SIG-M5 (cell line): Measurements from ENCODE around the gene MIAT.

ENCODE experiments used
- DNase-seq: peaks from one replicate; lab custom pipeline; 2025; lab: John Stamatoyannopoulos, UW

MIAT gene

DNA sequence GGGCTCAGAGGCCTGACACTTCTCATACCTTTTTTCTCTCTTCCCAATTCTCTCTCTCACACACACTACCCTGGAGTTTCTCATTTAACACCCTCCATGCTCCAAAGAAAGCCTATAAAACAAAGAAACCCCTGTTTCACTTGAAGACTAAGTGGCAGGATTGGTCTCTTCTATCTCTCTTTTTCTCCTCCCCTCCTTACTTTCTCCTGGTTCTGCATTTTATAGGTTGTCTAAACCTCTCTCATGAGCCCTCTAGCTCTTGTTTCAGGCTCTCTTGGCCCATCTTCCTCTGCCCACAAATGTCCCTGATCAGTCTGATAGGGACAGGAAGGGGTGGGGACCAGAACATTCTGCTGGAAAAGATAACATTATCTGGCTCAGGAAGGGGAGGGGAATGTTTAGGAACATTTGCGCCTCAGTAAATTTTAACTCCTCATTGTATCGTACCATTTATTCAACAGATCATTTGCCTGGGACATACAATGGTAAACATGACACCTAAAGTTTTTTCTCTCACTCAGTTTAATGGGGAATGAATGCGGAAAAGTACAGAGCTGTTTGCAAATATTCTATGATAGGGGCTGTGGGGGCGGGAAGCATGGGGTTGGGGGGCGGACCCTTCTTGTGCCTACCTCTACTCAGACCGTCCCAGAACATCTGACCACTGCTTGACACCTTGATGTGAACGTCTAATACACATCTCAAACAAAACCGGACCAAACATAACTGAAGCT is 24.8 kb upstream of the MIAT start:
- no peak for DNase-seq

DNA sequence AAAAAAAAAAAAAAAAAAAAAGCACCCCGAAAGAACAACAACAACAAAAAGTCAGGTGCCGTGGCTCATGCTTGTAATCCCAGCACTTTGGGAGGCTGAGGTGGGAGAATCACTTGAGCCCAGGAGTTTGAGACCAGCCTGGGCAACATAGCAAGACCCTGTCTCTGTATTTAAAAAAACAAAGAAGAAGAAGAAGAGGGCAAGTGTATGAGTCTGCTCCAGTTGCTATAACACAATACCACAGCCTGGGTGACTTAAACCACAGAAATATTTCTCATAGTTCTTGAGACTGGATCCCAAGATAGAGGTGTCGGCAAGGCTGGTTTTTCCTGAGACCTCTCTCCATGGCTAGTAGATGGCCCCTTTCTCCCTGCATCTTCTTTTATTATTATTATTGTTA is 23.2 kb upstream of the MIAT start:
- no peak for DNase-seq

DNA sequence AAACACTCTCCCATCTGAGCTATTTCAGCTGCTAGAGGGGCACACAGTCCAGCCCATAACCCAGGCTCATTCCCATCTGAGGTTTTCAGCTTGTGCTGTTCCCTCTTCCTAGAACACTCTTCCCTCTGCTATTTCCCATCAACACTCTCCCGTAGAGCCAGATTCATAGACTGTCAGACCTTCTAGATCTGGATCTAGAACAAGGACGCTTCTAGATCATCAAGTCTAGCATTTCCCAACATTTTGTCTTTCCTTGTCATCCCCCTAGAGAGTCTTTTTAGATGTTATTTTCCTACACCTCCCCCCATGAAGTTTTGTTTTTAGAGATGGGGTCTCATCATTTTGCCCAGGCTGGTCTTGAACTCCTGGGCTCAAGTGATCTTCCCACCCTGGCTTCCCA is 22.3 kb upstream of the MIAT start:
- DNase-seq = no peak

DNA sequence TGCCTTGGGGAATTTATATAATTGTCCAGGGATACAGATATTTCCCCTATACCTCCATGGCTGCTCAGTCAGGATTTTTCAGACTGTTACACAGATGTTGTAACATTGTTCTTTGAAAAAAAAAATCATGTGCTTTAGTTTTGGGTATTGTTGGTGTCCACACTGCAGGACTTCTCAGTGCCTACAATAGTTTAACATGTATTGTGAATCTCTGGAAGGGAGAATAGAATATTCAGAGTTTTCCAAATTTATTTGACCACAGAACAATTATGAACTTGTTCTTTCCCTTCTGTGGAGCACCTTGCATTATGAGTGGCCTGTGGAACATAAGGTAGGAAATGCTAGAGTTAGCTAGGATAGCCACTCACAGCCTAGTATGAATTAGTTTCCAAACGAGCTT is 21.1 kb upstream of the MIAT start:
- no peak for DNase-seq

DNA sequence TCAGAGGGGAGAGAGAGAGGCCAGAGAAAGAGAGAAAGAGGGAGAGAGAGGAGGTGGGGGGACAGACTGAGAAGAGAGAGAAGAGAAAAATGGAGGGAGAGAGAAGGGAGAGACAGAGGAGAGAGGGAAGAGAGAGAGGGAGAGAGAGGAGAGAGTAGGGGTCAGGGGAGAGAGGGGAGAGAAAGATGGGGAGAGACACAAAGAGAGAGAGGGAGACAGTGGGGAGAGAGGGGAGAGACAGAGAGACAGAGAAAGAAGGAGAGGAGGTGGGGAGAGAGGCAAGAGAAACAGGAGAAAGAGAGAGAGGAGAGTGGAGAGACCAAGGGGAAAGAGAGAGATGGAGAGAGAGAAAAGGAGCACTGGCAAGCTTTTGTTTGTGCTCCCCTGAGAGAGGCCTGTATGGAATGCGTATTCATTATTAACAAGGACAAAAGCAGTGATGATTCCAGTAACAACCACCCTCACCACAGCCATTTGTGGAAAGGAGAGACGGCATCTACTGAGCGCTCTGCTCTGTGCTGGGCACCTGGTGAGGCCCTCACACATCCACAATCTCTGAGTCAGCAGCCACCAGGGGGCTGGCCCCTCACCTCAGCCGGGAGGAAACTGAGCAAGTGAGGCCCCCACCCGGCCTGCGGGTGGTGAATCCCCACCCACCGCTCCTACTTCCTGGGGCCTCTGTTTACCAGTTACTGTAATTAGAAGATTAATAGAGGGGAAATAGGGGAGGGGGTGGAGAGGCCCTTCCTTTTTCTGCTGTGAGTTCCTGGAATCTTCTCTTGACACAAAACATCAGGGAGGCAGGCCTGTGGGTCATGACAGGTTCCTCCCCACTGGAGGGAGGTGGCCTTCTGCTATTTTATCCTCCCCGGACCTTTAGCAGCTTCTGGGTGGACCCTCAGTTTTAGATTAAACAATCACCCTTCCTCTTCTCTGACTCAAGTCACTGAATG is 14.6 kb upstream of the MIAT start:
- no peak for DNase-seq

DNA sequence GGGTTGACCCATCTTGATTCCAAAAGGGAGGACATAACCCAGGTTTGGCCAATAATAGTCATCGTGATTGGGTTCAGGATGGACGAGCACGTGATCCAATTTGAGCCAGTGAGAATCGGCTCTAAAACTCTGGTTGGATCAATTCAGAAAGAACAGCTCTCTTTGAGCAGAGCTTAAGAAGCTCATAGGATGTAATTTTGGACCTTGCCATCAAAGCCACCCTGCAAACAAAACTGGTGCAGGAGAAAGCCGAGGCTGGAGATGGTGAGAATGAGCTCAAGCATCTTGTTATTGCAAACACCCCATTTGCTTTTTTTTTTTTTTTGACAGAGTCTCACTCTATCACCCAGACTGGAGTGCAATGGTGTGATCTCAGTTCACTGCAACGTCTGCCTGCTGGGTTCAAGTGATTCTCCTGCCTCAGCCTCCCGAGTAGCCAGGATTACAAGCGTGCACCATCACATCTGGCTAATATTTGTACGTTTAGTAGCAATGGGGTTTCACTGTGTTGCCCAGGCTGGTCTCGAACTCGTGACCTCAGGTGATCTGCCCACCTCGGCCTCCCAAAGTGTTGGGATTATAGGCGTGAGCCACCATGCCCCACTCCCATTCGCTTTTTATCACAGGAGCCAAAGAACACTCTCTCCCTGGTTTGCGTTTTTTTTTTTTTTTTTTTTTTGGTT is 13.8 kb upstream of the MIAT start:
- no peak for DNase-seq

DNA sequence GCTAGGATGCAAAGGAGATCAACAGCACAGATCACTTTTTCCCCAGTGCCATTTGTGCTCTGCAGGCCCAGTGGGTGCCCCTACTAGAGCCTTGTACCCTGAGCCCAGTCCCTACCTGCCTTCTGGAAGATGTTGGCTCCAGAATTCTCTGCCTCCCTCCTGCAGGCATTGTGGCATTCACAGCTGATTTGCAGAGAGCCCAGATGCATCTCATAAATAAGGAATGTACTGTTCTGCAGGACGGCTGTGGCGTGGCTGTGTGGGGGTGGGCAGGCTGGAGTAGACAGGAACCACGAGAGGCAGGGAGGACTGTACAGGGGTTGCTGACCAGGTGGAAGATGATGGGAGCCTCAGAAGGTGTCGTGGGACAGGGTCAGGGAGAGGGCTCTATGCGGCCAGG is 11.2 kb upstream of the MIAT start:
- DNase-seq = no peak

DNA sequence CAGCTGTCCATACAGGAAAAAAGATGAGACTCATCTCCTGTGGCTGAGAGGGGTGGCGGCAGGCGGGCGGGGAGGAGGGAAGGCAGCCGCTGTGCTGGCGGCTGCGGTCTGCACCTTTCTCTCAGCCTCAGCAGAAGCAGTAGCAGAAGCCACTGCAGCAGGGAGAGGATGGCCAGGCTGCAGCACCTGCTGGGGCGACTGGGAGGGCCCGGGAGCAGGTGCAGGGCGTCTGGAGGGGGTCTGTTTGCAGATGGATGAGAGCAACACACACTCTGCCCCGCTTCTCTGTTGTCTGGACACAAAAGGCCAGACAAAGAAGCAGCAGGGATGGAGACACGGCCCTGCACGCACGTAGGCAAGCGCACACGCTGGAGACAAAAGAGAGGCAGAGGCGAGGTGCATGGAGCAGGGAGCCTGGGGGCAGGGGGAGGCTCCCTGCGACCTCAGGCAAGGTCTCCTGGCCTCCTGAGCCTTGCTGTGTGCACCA is 9.3 kb upstream of the MIAT start:
- no peak for DNase-seq

DNA sequence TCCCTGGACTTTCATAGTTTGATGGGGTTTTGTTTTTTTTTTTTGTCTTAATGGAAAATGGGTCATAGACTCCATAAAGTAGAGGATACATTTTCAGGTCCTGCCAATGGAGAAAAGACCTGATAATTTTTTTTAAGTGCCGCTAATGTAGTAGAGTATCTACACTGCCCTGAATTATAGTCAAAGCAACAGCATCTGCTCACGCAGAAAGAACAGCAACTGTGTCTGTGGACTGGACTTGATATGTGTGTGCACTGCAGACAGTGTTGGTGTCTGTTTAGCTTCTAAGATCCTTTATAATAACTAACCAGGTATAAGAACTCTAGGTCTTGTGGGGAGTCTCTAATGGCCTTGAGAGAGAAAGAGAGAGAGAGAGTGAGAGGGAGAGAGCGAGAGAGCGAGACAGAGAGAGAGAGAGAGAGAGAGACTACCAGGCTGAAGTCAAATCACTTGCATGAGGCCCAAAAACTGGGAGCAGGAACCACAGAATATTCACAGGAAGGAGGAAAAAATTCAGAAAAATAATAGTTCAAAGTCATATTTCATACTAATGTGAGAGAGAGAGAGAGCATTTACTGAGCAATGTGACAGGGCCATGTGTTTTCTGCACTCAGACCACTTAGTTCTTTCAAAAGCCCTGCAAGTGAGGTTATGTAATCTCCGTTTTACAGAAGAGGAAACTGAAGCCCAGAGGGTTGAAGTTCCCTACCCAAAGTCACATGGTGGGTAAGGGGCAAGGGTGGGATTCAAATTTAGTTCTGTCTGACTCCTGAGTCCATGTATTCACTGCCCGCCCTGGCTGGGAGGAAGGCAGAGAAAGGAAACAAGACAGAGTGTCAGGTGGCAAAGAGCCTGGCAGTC is 8.6 kb upstream of the MIAT start:
- DNase-seq = no peak

DNA sequence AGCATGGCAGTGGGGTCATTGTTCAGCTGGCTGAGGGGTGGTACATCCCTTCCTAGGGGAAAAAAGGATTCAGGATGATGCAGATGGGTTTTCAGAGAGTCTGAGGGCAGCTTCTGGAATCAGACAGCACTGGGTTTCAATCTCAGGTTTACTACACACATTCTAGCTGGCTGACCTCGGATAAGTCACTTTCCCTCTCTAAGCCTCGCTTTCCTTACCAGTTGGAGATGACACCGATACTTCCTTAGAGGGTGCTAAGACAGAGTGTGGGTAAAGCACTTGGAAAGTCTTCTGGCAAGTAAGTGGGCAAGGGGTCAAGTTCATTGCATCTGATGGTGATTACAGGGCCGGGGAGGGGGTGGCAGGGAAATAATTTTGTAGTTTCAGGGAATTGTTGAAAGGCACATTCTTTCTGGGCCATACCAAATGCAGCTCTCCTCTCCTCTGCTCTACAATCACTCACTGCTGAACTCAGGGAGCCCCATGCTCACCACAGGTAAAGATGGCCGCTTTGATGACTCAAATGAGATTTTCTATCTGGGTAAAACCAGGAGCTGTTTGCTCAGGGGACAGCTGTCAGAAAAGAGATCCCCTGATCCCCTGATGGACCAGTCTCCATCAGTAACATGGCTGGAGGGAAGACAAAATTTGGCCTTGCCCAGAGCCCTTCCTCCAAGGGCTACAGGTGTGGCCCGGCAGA is 6.5 kb upstream of the MIAT start:
- no peak for DNase-seq

DNA sequence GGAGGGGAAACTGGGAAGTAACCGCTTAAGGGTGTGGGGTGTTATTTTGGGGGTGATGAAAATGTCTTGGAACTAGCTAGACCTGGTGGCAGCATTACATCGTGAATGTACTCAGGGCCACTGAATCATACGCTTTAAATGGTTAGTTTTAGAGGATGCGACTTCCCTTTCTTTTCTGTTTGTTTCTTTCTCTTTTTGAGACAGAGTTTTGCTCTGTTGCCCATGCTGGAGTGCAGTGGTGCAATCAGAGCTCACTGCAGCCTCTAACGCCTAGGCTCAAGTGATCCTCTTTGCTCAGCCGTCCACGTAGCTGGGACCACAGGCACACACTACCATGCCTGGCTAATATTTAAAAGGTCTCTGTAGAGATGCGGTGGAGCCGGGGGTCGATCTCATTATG is 5.6 kb upstream of the MIAT start:
- DNase-seq = no peak

DNA sequence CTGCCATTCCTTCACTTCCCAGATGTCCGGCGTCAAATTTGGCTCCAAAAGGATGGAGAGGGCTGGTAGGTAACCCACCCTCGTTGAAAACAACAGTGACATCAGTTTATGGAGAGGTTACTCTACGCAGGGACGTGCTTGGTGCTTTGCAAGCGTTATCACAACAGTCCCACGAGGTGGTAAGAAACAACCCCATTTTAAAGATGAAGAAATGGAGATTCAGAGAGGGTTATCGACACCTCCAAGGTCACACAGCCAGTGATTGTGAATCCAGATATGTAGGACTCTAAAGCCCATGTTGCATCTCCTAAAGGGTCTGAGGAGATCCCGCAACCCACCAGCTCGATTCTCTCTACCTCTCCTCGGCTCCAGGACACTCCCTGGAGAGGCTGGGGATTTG is 773 bp downstream of the MIAT start:
- no peak for DNase-seq

DNA sequence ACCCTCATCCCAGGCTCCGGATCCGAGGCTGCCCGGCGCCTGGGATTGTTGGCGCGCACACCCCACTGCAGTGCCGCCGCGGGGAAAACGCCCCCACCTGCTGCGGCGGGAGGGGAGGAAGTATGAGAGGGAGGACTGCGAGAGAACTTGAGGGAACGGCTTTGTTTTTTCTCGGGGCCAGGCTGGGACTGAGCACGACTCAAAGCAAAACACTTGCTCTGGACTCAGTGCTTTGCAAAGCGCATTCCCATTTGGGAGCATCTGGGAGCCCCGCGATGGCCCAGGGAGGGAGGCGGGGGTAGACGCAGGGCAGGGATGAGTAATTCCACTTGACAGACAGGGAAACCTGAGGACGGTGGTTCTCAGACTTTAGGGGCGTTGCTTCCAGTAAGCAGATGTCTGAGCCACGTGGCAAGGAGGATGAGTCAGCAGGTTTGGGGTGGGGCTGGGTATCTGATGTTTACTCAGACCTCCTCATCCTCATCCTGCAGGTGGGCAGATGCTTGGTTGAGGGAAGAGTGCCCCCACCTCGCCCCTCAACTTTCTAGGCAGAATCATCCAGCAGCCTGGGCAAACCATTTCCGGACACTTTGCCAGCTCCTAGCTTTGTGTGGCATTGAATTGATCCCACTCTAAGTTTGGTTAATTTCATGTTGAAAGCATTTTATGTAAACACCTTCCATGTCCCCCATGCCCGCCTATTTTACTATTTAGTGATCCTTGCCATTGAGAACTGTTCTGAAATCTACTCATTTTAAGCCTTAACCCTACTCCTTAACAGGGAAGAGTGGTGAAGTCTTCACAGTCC is 1.5 kb downstream of the MIAT start:
- DNase-seq = no peak

DNA sequence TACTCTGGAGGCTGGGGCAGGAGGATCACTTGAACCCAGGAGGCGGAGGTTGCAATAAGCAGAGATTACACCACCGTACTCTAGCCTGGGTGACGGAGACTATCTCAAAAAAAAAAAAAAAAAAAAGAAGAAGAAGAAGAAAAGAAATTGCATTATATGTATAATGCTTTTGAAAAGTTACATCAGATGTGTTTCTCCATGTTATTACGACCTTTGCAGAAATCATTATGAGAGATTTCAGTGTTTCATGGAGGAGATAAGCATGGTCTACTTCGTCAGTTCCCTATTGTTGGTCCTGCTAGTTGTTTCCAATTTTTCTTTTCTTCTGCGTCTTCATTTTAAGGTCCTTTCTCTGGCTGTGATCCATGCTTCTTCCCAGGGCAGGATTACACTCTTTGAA is 3.0 kb downstream of the MIAT start:
- DNase-seq = no peak

DNA sequence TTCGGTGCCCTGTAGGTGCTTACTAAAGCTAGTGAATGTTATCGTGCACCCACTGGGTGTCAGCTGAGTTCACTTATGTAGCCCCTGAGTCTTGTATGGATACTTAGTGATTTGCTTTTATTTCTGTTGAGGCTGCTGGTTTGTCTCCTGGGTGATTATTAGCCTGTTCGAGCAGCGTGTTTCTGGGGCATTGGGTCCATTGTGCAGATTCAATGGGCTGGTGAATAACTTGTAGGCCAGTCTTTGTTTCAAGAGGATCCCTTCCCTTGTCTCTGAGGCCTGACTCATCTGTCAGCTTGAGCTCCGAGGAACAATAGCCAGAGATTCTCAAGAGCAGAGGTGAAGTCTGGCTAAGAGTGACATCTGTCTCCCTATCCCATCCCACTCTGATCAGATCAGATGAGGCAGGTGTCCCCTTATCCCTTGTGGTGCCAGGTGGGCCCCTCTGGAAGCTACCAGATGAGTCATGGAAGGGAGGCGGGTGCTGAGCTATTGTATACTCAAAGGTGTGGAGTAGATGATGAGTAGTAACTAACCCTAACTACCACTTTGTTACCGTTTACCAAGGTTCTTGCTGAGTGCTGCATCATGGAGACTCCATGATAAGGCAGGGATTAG is 3.7 kb downstream of the MIAT start:
- no peak for DNase-seq

DNA sequence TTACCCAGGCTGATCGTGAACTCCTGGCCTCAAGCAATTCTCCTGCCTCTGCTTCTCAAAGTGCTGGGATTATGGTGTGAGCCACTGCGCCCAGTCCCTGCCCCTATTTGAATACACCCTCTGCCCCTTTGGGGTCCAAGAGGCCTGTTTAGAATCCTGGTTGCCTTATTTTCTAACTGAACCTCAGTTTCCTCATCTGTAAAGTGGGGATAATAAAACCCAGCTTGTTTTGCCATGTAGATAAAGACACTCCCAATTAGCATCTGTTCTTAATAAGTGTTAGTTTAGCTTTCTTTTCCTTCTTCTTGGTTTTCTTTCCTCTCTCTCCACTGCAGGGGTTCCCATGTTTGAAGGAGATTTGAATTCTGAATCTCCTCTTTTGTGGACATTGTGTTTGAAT is 4.8 kb downstream of the MIAT start:
- no peak for DNase-seq

DNA sequence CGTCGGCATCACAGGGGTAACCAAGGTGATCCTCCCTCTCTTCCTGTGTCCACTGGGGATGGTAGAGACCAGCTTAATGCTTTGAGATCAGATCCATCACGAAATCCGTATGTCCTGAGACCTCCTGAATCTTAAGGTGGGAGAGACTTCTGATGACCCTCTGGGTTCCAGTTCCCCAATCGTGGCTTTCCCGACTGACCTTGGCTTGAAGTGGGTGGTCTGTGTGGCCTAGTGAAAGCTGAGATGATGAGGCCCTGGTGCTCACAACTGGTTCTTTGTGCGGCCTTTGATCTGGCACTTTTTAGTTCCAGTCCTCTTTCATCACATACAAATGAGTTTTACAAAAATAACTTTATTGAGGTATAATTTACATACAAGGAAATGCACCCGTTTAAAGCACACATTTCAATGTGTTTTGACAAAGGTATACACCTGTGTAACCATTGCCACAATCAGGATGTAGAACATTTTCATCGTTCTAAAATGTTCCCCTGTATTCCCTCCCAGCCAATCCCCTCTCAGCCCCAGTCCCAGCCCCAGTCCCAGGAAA is 6.1 kb downstream of the MIAT start:
- DNase-seq = no peak

DNA sequence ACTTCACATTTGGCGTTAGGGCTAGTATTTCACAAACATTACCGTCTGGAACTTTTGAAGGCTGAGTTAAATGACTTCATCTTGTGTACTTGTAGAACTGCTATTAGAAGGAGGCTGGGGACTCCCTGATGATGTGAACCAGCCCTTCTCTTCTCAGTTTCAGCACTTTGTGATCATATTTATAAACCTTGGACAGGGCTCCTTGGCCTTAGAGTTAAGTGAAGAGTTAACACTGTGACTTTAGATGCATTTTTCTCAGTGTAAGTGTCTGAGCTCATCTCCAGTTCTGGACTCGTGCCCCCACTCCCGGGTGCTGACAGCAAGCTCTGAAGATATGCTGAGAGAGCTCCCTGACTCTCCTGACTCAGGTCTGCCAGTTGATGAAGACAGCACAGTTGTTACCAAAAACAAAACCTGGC is 8.4 kb downstream of the MIAT start:
- DNase-seq = no peak

DNA sequence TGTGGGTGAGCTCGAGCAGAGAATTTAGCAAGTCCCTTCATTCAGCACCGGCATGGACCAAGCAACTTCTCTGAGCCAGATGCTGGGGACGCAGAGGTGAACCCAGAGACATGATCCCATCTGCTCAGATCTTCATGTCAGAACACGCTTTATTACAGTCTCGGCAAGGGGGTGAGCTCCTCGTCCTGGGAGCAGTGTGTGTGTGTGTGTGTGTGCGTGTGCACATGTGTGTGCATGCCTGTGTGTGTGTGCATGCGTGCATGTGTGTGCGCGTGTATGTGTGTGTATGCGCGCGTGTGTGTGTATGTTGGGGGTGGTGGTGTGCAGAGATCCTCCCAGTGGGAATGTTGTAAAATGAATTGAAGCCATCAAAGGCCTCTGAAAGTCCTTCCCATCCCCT is 9.8 kb downstream of the MIAT start:
- DNase-seq = no peak
